Muscle layer of colon (tissue), 2 donors: ENCODE measurements around the gene ABCD3.
"Not testable (repeated sequence)": the region's sequence is repeated elsewhere in the genome, so short reads cannot be mapped to it uniquely, and the experiment has no call there.

ENCODE experiments used
- H3K27ac ChIP-seq: one replicate; pipeline ENCODE4 v1.7.0; 2013; ENCODE audit warnings: low read depth, mild to moderate bottlenecking, low read length, moderate library complexity
- H3K27me3 ChIP-seq, 2 donors: one replicate each; pipeline ENCODE4 v1.7.0; 2013; ENCODE audit warnings: low read length in 2 of 2, mild to moderate bottlenecking in 2 of 2; ENCODE audit not compliant: insufficient read depth in 2 of 2, control insufficient read depth in 1 of 2
- H3K36me3 ChIP-seq: one replicate; pipeline ENCODE4 v1.7.0; 2013; ENCODE audit warnings: mild to moderate bottlenecking, low read length; ENCODE audit not compliant: insufficient read depth
- H3K4me1 ChIP-seq: one replicate; pipeline ENCODE4 v1.7.0; 2013; ENCODE audit warnings: mild to moderate bottlenecking, low read length; ENCODE audit not compliant: insufficient read depth
- H3K4me3 ChIP-seq, 2 donors: one replicate each; pipeline ENCODE4 v1.7.0; 2013; ENCODE audit warnings: low read length in 2 of 2, low read depth in 1 of 2, mild to moderate bottlenecking in 1 of 2, moderate library complexity in 1 of 2
- H3K9ac ChIP-seq: one replicate; pipeline ENCODE4 v1.7.0; 2013; ENCODE audit warnings: low read length
- H3K9me3 ChIP-seq: one replicate; pipeline ENCODE4 v1.7.0; 2013; ENCODE audit warnings: mild to moderate bottlenecking, low read length
- donor health status: abdominal sarcoma.
- donor health status: Adenocarcinoma of cecum.

Gene ABCD3

DNA sequence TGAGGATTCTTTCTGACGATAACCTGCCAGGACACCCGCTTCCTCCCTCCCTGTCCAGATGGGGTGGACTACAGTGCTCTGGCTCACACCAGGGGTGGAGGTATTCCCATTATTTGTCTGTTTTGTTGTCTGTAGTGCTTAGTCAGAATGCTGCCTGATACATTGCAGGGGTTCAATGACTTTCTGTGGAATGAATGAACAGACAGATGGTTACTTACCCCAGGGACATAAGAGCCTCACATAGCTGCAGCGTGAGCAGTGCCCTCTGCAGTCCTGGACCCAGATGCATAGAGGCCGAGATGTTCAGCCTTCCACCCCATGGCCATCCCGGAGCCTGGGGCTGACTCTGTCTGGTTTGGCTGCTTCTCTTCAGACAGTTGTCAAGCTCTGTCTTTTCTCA, 136.4 kb downstream of the ABCD3 start:
- Histone ChIP-seq H3K9ac (no peak overlapping the region), H3K9me3 (no peaks in the 10 kb centered on the region), H3K4me1 (no peaks in the 10 kb centered on the region), H3K4me3 (no peak overlapping the region), H3K36me3 (no peaks in the 10 kb centered on the region), H3K27ac (no peak overlapping the region), H3K27me3 (no peaks in the 10 kb centered on the region)

- Histone ChIP-seq H3K4me3 (no peak overlapping the region), H3K36me3 (no peaks in the 10 kb centered on the region), H3K9me3 (no peaks in the 10 kb centered on the region), H3K27ac (no peak overlapping the region), H3K4me1 (no peaks in the 10 kb centered on the region), H3K9ac (no peak overlapping the region), H3K27me3 (no peaks in the 10 kb centered on the region)
Observed at GRCh38 chr1:94555091-94555490, 136.9 kb downstream of the ABCD3 start.

DNA sequence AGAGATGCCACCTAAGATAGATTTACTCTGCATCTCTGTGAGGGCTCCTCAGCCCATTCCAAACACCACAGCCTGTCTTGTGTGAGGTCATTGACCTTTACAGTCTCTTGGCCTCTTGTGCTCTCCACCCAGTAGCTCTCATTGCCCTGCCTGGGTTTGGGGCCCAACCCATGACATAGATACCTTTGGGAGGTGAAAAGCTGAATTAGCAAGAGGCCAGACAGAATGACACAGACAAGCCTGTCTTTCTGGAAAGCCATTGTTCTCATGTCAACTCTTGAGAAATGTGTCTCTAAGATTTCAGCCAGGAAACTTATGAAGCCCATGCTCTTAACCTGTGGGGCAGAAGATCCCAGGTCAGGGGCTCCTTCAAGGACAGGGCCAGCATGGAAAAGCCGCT, 141.7 kb downstream of the ABCD3 start:
- Histone ChIP-seq H3K27ac (no peak overlapping the region), H3K36me3 (no peaks in the 10 kb centered on the region), H3K27me3 (no peaks in the 10 kb centered on the region), H3K9ac (no peak overlapping the region), H3K4me3 (no peak overlapping the region), H3K9me3 (no peaks in the 10 kb centered on the region), H3K4me1 (no peaks in the 10 kb centered on the region)

- H3K4me3 ChIP-seq = no peak overlapping the region
- H3K36me3 ChIP-seq = no peaks in the 10 kb centered on the region
- no peak overlapping the region for H3K9ac ChIP-seq
- no peak overlapping the region for H3K27ac ChIP-seq
- H3K9me3 ChIP-seq = no peaks in the 10 kb centered on the region
- H3K4me1 ChIP-seq = no peaks in the 10 kb centered on the region
- no peaks in the 10 kb centered on the region for H3K27me3 ChIP-seq
Observed at GRCh38 chr1:94560333-94560732, 142.1 kb downstream of the ABCD3 start.

- Histone ChIP-seq H3K36me3 (no peaks in the 10 kb centered on the region), H3K9me3 (no peaks in the 10 kb centered on the region), H3K27me3 (no peaks in the 10 kb centered on the region), H3K4me1 (no peaks in the 10 kb centered on the region), H3K4me3 (no peak overlapping the region), H3K27ac (no peak overlapping the region), H3K9ac (no peak overlapping the region)
Observed at GRCh38 chr1:94562519-94563260, 144.5 kb downstream of the ABCD3 start.

GRCh38 chr1:94565901-94566300, 147.7 kb downstream of the ABCD3 start:
- Histone ChIP-seq H3K4me3 (no peak overlapping the region), H3K9ac (no peak overlapping the region), H3K9me3 (no peaks in the 10 kb centered on the region), H3K27ac (no peak overlapping the region), H3K27me3 (no peaks in the 10 kb centered on the region), H3K4me1 (no peaks in the 10 kb centered on the region), H3K36me3 (no peaks in the 10 kb centered on the region)

GRCh38 chr1:94566436-94566835, 148.2 kb downstream of the ABCD3 start:
- H3K9ac ChIP-seq, H3K9me3 ChIP-seq, H3K4me3 ChIP-seq, H3K36me3 ChIP-seq, H3K27me3 ChIP-seq, H3K4me1 ChIP-seq, H3K27ac ChIP-seq: not testable (repeated sequence)

DNA sequence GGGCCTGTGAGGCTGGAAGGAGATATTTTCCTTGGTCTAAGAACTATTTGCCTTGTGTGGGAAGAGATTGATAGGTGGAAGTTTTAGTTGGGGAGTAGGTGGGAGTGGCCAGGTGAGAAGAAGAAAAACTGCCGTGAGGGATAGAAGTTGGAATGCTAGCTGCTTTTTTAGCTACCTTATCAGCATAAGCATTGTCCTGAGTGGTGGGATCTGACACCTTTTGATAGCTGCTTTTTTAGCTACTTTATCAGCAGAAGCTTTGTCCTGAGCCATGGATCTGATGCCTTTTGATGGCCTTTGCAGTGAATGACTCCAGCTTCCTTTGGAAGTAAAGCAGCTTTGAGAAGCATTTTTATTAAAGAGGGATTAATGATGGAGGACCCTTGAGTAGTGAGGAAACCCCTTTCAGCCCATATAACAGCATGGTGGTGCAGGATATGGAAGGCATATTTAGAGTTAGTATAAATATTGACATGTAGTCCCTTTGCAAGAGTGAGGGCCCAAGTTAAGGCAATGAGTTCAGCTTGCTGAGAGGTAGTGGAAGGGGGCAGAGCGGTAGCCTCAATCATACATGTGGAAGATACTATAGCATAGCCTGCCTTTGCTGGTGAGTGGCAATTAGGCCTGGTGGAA, 149.9 kb downstream of the ABCD3 start:
- not testable (repeated sequence) for H3K27ac ChIP-seq, H3K27me3 ChIP-seq, H3K9me3 ChIP-seq, H3K4me1 ChIP-seq, H3K36me3 ChIP-seq, H3K4me3 ChIP-seq, H3K9ac ChIP-seq
